ENCODE results near the gene FDX1.

GRCh38 chr11:110470716-110471115 is 41.0 kb downstream of the FDX1 start:
- TF ChIP-seq POLR2A (IDR thresholded peaks at IDR 0.05; ENCODE audit: control extremely low read depth in 1 of 2, low read depth in 2 of 2, low read length in 2 of 2) (no peak), RFX5 (IDR thresholded peaks at IDR 0.05; ENCODE audit: borderline replicate concordance, low read depth, low read length) (no peak), TCF12 (IDR thresholded peaks at IDR 0.05; ENCODE audit: low read depth, low read length) (no peak), CHD1 (IDR thresholded peaks at IDR 0.05; ENCODE audit: low read depth, low read length) (no peak), POLR2AphosphoS5 (IDR thresholded peaks at IDR 0.05; ENCODE audit: low read depth, low read length) (no peak), RBBP5 (IDR thresholded peaks at IDR 0.05; ENCODE audit: borderline replicate concordance, low read depth, low read length) (no peak), SRF (IDR thresholded peaks at IDR 0.05; ENCODE audit: low read depth, low read length) (no peak), CHD7 (IDR thresholded peaks at IDR 0.05; ENCODE audit: insufficient replicate concordance, low read length) (no peak), TEAD4 (IDR thresholded peaks at IDR 0.05; ENCODE audit: low read depth, low read length) (no peak), MAFK (IDR thresholded peaks at IDR 0.05; ENCODE audit: low read depth, low read length) (no peak)
- TF ChIP-seq, protein P1, sequence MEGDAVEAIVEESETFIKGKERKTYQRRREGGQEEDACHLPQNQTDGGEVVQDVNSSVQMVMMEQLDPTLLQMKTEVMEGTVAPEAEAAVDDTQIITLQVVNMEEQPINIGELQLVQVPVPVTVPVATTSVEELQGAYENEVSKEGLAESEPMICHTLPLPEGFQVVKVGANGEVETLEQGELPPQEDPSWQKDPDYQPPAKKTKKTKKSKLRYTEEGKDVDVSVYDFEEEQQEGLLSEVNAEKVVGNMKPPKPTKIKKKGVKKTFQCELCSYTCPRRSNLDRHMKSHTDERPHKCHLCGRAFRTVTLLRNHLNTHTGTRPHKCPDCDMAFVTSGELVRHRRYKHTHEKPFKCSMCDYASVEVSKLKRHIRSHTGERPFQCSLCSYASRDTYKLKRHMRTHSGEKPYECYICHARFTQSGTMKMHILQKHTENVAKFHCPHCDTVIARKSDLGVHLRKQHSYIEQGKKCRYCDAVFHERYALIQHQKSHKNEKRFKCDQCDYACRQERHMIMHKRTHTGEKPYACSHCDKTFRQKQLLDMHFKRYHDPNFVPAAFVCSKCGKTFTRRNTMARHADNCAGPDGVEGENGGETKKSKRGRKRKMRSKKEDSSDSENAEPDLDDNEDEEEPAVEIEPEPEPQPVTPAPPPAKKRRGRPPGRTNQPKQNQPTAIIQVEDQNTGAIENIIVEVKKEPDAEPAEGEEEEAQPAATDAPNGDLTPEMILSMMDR (IDR thresholded peaks at IDR 0.05; ENCODE audit: control extremely low read depth in 1 of 3, insufficient read depth in 1 of 3, low read depth in 1 of 3, low read length in 3 of 3): no peak
